GM12874 (cell line): ENCODE results near the gene DACT3.

Experiments
- TF ChIP-seq, protein P1 (sequence below): IDR thresholded peaks from 2 replicates; pipeline ENCODE4 v1.5.1; 2011; ENCODE audit warnings: low read depth, mild to moderate bottlenecking, control low read depth, low read length, moderate library complexity; ENCODE audit not compliant: insufficient read depth

The DACT3 gene

DNA sequence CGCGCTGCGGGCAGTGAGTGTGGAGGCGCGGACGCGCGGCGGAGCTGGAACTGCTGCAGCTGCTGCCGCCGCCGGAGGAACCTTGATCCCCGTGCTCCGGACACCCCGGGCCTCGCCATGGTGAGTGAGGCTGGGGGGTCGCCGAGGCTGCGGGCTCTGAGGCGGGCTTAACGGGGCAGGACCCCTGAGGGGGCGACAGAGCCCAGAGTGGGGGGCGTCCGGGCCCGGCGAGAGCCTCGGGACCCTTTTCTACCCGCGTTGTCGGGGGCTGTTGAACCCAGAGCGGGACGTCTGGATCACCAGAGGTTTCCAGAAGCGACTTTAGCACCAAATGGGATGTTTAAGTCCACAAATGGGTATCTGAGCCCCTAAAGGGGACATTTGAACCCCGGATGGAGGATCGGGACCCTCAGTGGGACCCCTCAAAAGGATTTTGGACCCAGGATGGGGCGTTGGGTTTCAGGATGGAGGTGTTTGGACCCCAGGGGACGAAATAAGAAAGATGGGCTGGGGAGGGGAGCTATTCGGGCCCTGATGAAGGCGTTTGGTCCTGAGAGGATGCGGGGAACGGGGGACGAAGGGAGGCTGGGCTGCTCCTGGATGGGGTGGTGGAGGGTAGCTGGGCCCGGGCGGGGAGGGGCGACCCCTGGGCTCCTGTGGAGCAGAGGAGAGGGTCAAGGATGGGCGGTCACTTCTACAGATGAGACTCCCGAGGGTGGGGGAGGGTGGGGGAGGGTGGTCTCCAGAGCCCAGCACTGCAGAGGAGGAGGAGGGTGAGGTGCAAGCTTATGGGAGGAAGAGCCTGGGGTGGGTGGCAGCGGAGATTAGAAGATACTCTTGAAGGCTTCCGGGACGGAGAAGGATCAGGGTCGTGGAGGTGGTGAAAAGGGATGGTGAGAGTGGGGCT is 59.4 kb downstream of the DACT3 start, which contains the start of gene CALM3:
CALM3 (plus strand) TSS at position 13 of the 907 bp plus-strand sequence; CDS start at position 118, 105 bp downstream.
- TF ChIP-seq, protein P1, sequence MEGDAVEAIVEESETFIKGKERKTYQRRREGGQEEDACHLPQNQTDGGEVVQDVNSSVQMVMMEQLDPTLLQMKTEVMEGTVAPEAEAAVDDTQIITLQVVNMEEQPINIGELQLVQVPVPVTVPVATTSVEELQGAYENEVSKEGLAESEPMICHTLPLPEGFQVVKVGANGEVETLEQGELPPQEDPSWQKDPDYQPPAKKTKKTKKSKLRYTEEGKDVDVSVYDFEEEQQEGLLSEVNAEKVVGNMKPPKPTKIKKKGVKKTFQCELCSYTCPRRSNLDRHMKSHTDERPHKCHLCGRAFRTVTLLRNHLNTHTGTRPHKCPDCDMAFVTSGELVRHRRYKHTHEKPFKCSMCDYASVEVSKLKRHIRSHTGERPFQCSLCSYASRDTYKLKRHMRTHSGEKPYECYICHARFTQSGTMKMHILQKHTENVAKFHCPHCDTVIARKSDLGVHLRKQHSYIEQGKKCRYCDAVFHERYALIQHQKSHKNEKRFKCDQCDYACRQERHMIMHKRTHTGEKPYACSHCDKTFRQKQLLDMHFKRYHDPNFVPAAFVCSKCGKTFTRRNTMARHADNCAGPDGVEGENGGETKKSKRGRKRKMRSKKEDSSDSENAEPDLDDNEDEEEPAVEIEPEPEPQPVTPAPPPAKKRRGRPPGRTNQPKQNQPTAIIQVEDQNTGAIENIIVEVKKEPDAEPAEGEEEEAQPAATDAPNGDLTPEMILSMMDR = no peak

GRCh38 chr19:46600384-46601317 is 60.3 kb downstream of the DACT3 start:
- TF ChIP-seq, protein P1 = no peak

GRCh38 chr19:46599716-46600373 is 61.1 kb downstream of the DACT3 start:
- TF ChIP-seq, protein P1 = no peak

GRCh38 chr19:46598372-46598917 is 62.5 kb downstream of the DACT3 start:
- TF ChIP-seq, protein P1 = no peak
